ENCODE data around the gene SH3PXD2A.

SH3PXD2A gene

DNA sequence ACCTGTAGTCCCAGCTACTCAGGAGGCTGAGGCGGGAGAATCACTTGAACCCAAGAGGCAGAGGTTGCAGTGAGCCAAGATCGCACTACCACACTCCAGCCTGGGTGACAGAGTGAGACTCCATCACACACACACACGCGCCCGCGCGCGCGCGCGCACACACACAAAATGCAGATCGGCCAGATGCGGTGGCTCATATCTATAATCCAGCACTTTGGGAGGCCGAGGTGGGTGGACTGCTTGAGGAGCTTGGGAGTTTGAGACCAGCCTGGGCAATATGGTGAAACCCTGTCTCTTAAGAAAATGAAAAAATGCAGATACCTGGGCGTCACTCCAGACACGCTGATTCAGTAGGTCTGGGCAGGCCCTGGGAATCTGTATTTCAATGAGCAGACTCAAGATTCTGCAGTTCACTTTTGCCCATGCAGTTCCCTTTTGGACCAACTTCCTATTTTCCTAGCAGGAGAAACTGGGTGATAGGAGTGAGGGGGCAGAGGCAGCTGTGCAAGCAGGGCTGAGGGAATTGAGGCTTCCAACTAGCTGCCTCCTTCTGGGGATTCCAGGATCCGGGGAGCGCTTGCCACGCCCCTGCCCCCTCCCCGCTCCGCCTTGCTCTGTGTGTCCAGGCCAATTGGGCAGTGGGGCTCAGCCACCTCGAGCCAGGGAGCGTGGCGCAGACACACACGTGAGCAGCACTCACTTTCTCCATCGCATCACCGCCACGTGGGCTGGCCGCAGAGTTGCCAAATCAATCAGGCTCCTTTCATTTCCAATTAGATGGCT, 173.6 kb downstream of the SH3PXD2A start:
- no peaks in the 10 kb centered on the region for H3K9me3 ChIP-seq (ENCODE audit: insufficient read depth, low read length, severe bottlenecking)
- DNase-seq (no peak), ATAC-seq (ENCODE audit: insufficient read depth, low read depth) (no peak)
- H3K27me3 ChIP-seq (ENCODE audit: insufficient read depth, low read length, poor library complexity): no peaks in the 10 kb centered on the region
- no peak overlapping the region for H3K27ac ChIP-seq (ENCODE audit: low read length)
- H3K36me3 ChIP-seq (ENCODE audit: insufficient read depth, low read length): no peaks in the 10 kb centered on the region
- no peaks in the 10 kb centered on the region for H4K20me1 ChIP-seq (ENCODE audit: insufficient read depth, low read length)
- no peaks in the 10 kb centered on the region for H3K79me2 ChIP-seq (ENCODE audit: insufficient read depth, low read length)
- no peak overlapping the region for H2AFZ ChIP-seq (ENCODE audit: low read depth, low read length)
- TF ChIP-seq, protein P1, sequence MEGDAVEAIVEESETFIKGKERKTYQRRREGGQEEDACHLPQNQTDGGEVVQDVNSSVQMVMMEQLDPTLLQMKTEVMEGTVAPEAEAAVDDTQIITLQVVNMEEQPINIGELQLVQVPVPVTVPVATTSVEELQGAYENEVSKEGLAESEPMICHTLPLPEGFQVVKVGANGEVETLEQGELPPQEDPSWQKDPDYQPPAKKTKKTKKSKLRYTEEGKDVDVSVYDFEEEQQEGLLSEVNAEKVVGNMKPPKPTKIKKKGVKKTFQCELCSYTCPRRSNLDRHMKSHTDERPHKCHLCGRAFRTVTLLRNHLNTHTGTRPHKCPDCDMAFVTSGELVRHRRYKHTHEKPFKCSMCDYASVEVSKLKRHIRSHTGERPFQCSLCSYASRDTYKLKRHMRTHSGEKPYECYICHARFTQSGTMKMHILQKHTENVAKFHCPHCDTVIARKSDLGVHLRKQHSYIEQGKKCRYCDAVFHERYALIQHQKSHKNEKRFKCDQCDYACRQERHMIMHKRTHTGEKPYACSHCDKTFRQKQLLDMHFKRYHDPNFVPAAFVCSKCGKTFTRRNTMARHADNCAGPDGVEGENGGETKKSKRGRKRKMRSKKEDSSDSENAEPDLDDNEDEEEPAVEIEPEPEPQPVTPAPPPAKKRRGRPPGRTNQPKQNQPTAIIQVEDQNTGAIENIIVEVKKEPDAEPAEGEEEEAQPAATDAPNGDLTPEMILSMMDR (IDR thresholded peaks at IDR 0.05; ENCODE audit: borderline replicate concordance, extremely low read depth, low read length, poor library complexity, severe bottlenecking): no peak
- TF ChIP-seq EZH2 (IDR thresholded peaks at IDR 0.05; ENCODE audit: borderline replicate concordance, low read depth, low read length, severe bottlenecking): no peak
- no peak overlapping the region for H3K4me3 ChIP-seq (ENCODE audit: low read depth in 1 of 2, low read length in 2 of 2)
- H3K4me2 ChIP-seq (ENCODE audit: insufficient read depth, low read length): no peak overlapping the region
- H3K9ac ChIP-seq (ENCODE audit: low read depth, low read length): no peak overlapping the region
- no peaks in the 10 kb centered on the region for H3K4me1 ChIP-seq (ENCODE audit: insufficient read depth, low read length)

DNA sequence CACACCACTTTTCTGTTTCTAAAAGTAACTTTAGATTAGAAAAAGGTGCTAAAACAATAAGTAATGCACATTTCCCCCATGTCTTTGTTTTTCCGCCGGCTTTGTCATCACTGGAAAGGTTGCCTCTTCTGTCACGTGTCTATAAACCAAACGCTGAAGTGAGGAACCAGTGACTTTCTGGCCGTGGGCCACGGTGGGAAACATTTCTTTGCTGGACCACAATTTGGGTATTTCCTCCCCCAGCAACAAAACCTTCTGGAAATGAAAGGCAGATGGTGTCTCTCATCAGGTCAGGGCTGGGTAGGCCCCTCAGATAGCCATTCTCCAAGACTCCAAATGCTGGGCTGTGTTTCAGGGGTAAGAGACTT, 174.5 kb downstream of the SH3PXD2A start:
- Histone ChIP-seq H3K4me2 (ENCODE audit: insufficient read depth, low read length) (no peak overlapping the region), H3K36me3 (ENCODE audit: insufficient read depth, low read length) (no peaks in the 10 kb centered on the region), H3K4me1 (ENCODE audit: insufficient read depth, low read length) (no peaks in the 10 kb centered on the region), H3K27ac (ENCODE audit: low read length) (no peak overlapping the region), H3K9me3 (ENCODE audit: insufficient read depth, low read length, severe bottlenecking) (no peaks in the 10 kb centered on the region), H2AFZ (ENCODE audit: low read depth, low read length) (no peak overlapping the region), H3K9ac (ENCODE audit: low read depth, low read length) (no peak overlapping the region), H3K4me3 (ENCODE audit: low read depth in 1 of 2, low read length in 2 of 2) (no peak overlapping the region), H4K20me1 (ENCODE audit: insufficient read depth, low read length) (no peaks in the 10 kb centered on the region), H3K27me3 (ENCODE audit: insufficient read depth, low read length, poor library complexity) (no peaks in the 10 kb centered on the region), H3K79me2 (ENCODE audit: insufficient read depth, low read length) (no peaks in the 10 kb centered on the region)
- TF ChIP-seq EZH2 (IDR thresholded peaks at IDR 0.05; ENCODE audit: borderline replicate concordance, low read depth, low read length, severe bottlenecking): no peak
- ATAC-seq (ENCODE audit: insufficient read depth, low read depth) (no peak), DNase-seq (no peak)

DNA sequence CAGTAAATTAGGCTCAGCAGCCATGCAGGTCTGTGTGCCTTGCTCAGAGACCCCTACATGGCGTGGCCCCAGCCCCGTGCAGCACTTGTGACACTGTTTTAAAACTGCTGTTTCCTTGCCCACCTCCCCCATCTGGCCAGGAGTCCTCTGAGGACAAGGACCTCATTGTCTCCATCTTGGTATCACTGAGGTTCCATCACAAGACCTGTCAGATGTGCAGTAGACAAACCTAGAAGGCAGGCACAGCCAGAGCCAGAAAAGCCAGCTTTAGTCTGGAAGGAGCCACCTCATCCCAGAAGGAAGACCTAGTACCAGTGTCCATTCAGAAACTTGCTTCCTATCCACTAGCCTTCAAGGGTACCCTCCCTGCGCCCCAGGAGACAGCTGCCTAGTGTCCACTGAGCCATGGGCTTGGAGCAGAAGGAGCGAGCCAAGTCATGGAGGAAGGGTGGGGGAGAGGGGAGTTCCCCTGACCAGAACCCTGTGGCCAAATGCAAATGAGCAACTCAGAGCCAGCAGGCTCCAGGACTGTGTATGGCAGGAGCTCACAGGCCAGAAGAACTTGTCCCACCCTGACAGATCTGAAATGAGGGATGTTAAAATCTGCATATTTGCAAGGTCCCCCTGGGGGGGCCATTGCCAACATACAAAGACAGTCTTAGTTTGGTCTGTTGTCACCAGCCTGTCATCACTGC, 176.1 kb downstream of the SH3PXD2A start:
- no peaks in the 10 kb centered on the region for H3K4me1 ChIP-seq (ENCODE audit: insufficient read depth, low read length)
- no peak overlapping the region for H3K4me2 ChIP-seq (ENCODE audit: insufficient read depth, low read length)
- H3K79me2 ChIP-seq (ENCODE audit: insufficient read depth, low read length): no peaks in the 10 kb centered on the region
- no peak for ATAC-seq (ENCODE audit: insufficient read depth, low read depth)
- no peak overlapping the region for H3K9ac ChIP-seq (ENCODE audit: low read depth, low read length)
- no peak overlapping the region for H3K4me3 ChIP-seq (ENCODE audit: low read depth in 1 of 2, low read length in 2 of 2)
- TF ChIP-seq, protein P1 (IDR thresholded peaks at IDR 0.05; ENCODE audit: borderline replicate concordance, extremely low read depth, low read length, poor library complexity, severe bottlenecking): no peak
- no peak for TF ChIP-seq EZH2 (IDR thresholded peaks at IDR 0.05; ENCODE audit: borderline replicate concordance, low read depth, low read length, severe bottlenecking)
- no peaks in the 10 kb centered on the region for H3K27me3 ChIP-seq (ENCODE audit: insufficient read depth, low read length, poor library complexity)
- no peaks in the 10 kb centered on the region for H3K9me3 ChIP-seq (ENCODE audit: insufficient read depth, low read length, severe bottlenecking)
- no peaks in the 10 kb centered on the region for H3K36me3 ChIP-seq (ENCODE audit: insufficient read depth, low read length)
- no peak overlapping the region for H3K27ac ChIP-seq (ENCODE audit: low read length)
- H2AFZ ChIP-seq (ENCODE audit: low read depth, low read length): no peak overlapping the region
- no peaks in the 10 kb centered on the region for H4K20me1 ChIP-seq (ENCODE audit: insufficient read depth, low read length)
- DNase-seq: no peak

DNA sequence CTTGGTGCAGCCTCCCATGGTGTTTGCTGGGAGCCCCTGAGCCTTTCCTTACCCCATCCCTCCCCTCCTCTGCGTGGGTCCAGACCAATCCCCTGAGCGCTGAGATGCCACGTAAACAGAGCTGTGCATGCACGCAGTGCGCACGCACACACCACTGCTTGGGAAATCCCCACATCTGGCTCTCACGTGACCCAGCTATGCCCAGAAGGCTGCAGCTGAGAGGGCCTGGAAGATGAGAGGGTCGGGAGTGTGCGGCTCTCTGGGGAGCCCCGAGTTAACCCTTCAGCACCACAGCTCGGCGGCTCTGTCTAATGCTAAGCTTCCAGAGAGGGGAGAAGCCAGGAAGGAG, 177.2 kb downstream of the SH3PXD2A start:
- Histone ChIP-seq H4K20me1 (ENCODE audit: insufficient read depth, low read length) (no peaks in the 10 kb centered on the region), H2AFZ (ENCODE audit: low read depth, low read length) (no peak overlapping the region), H3K4me2 (ENCODE audit: insufficient read depth, low read length) (no peak overlapping the region), H3K27me3 (ENCODE audit: insufficient read depth, low read length, poor library complexity) (no peaks in the 10 kb centered on the region), H3K4me3 (ENCODE audit: low read depth in 1 of 2, low read length in 2 of 2) (no peak overlapping the region), H3K36me3 (ENCODE audit: insufficient read depth, low read length) (no peaks in the 10 kb centered on the region), H3K9me3 (ENCODE audit: insufficient read depth, low read length, severe bottlenecking) (no peaks in the 10 kb centered on the region), H3K79me2 (ENCODE audit: insufficient read depth, low read length) (no peaks in the 10 kb centered on the region), H3K9ac (ENCODE audit: low read depth, low read length) (no peak overlapping the region), H3K27ac (ENCODE audit: low read length) (no peak overlapping the region), H3K4me1 (ENCODE audit: insufficient read depth, low read length) (no peaks in the 10 kb centered on the region)
- ATAC-seq (ENCODE audit: insufficient read depth, low read depth) (peak; percentile 64; the same call in 2 of the 3 replicates), DNase-seq (peak; percentile 20)
- TF ChIP-seq, protein P1 (IDR thresholded peaks at IDR 0.05; ENCODE audit: borderline replicate concordance, extremely low read depth, low read length, poor library complexity, severe bottlenecking): no peak
- TF ChIP-seq EZH2 (IDR thresholded peaks at IDR 0.05; ENCODE audit: borderline replicate concordance, low read depth, low read length, severe bottlenecking): no peak

Measured in DND-41 (cell line).